ENCODE measurements around the gene TMCO4. TPM values are rescaled to one million over a fixed set of nuclear protein-coding genes. Genes with fewer than 3 reads are reported as not detected.
A peak's percentile ranks its signal among the peaks of the same experiment; 100 is the strongest.

TMCO4 gene
- total RNA-seq, 1 experiment from 2014 or later, result 15.1 TPM

- no peaks in the 10 kb centered on the region for H3K27me3 Mint-ChIP-seq (ENCODE audit: insufficient read depth, unreplicated experiment)
- CTCF ChIA-PET, result no interaction called here
- no peaks in the 10 kb centered on the region for H3K36me3 Mint-ChIP-seq (ENCODE audit: insufficient read depth, unreplicated experiment)
- H3K9me3 Mint-ChIP-seq (ENCODE audit: unreplicated experiment), result no peaks in the 10 kb centered on the region
- Histone ChIP-seq H3K4me1 (0 out of 2 replicates have a peak, but pooled peaks cover 5% of the 10 kb centered on the region), H3K9me3 (no peaks in the 10 kb centered on the region), H3K36me3 (ENCODE audit: control insufficient read depth, insufficient read depth, low read length) (no peaks in the 10 kb centered on the region), H3K4me3 (ENCODE audit: low read depth, low read length) (peak overlapping the region; percentile 62), H3K27me3 (replicated peaks; ENCODE audit: control insufficient read depth, insufficient read depth, low read length) (no peaks in the 10 kb centered on the region)
- TF ChIP-seq CTCF (IDR thresholded peaks at IDR 0.05; ENCODE audit: insufficient read depth in 1 of 2, low read depth in 1 of 2, low read length in 1 of 2, severe bottlenecking in 1 of 2, unreplicated experiment in 1 of 2), result no peak
- H3K4me1 Mint-ChIP-seq (ENCODE audit: low read depth, unreplicated experiment), result peaks cover 6% of the 10 kb centered on the region
- intact Hi-C loops (cut with micrococcal nuclease; ENCODE audit: unreplicated experiment), result no loop called here
- H3K27ac Mint-ChIP-seq (ENCODE audit: unreplicated experiment), result peak overlapping the region; percentile 81
- POLR2A ChIA-PET, result interaction anchor here (0.6 kb wide), 1 partner anchor 897 kb away, joined by 18 read pairs; no protein-coding TSS in a partner anchor
- TSS peak; percentile 78 for BruUV-seq (replicated peaks)
- peak overlapping the region; percentile 85 for H3K4me3 Mint-ChIP-seq (ENCODE audit: unreplicated experiment)
- DNase-seq, result peak; percentile 64
Observed at GRCh38 chr1:19800076-19800804, 524 bp upstream of the TMCO4 start.

- Mint-ChIP-seq H3K4me3 (ENCODE audit: unreplicated experiment) (peak overlapping the region; percentile 85), H3K27me3 (ENCODE audit: insufficient read depth, unreplicated experiment) (no peaks in the 10 kb centered on the region), H3K4me1 (ENCODE audit: low read depth, unreplicated experiment) (peaks cover 6% of the 10 kb centered on the region), H3K9me3 (ENCODE audit: unreplicated experiment) (no peaks in the 10 kb centered on the region), H3K27ac (ENCODE audit: unreplicated experiment) (peak overlapping the region; percentile 77), H3K36me3 (ENCODE audit: insufficient read depth, unreplicated experiment) (peaks cover 5% of the 10 kb centered on the region)
- Histone ChIP-seq H3K4me1 (0 out of 2 replicates have a peak, but pooled peaks cover 5% of the 10 kb centered on the region), H3K27me3 (replicated peaks; ENCODE audit: control insufficient read depth, insufficient read depth, low read length) (no peaks in the 10 kb centered on the region), H3K9me3 (no peaks in the 10 kb centered on the region), H3K4me3 (ENCODE audit: low read depth, low read length) (peak overlapping the region; percentile 62), H3K36me3 (ENCODE audit: control insufficient read depth, insufficient read depth, low read length) (no peaks in the 10 kb centered on the region)
- TSS peak; percentile 43 for BruUV-seq (replicated peaks)
- no peak for TF ChIP-seq CTCF (IDR thresholded peaks at IDR 0.05; ENCODE audit: insufficient read depth in 1 of 2, low read depth in 1 of 2, low read length in 1 of 2, severe bottlenecking in 1 of 2, unreplicated experiment in 1 of 2)
- ChIA-PET POLR2A (no interaction called here), CTCF (no interaction called here)
- DNase-seq, result no peak
- intact Hi-C loops (cut with micrococcal nuclease; ENCODE audit: unreplicated experiment), result no loop called here
Observed at GRCh38 chr1:19798486-19799229, 1.1 kb downstream of the TMCO4 start.

- Histone ChIP-seq H3K27me3 (replicated peaks; ENCODE audit: control insufficient read depth, insufficient read depth, low read length) (no peaks in the 10 kb centered on the region), H3K4me3 (ENCODE audit: low read depth, low read length) (no peak overlapping the region), H3K4me1 (0 out of 2 replicates have a peak, but pooled peaks cover 5% of the 10 kb centered on the region), H3K36me3 (ENCODE audit: control insufficient read depth, insufficient read depth, low read length) (no peaks in the 10 kb centered on the region), H3K9me3 (no peaks in the 10 kb centered on the region)
- no TSS peak for BruUV-seq (replicated peaks)
- no peak overlapping the region for H3K4me3 Mint-ChIP-seq (ENCODE audit: unreplicated experiment)
- intact Hi-C loops (cut with micrococcal nuclease; ENCODE audit: unreplicated experiment), result no loop called here
- CTCF ChIA-PET, result no interaction called here
- no peaks in the 10 kb centered on the region for H3K27me3 Mint-ChIP-seq (ENCODE audit: insufficient read depth, unreplicated experiment)
- POLR2A ChIA-PET, result no interaction called here
- H3K36me3 Mint-ChIP-seq (ENCODE audit: insufficient read depth, unreplicated experiment), result peaks cover 5% of the 10 kb centered on the region
- H3K27ac Mint-ChIP-seq (ENCODE audit: unreplicated experiment), result peak overlapping the region; percentile 77
- peaks cover 6% of the 10 kb centered on the region for H3K4me1 Mint-ChIP-seq (ENCODE audit: low read depth, unreplicated experiment)
- no peaks in the 10 kb centered on the region for H3K9me3 Mint-ChIP-seq (ENCODE audit: unreplicated experiment)
- no peak for DNase-seq
- no peak for TF ChIP-seq CTCF (IDR thresholded peaks at IDR 0.05; ENCODE audit: insufficient read depth in 1 of 2, low read depth in 1 of 2, low read length in 1 of 2, severe bottlenecking in 1 of 2, unreplicated experiment in 1 of 2)
Observed at GRCh38 chr1:19797827-19798226, 1.9 kb downstream of the TMCO4 start.
